Gastrocnemius medialis (tissue), 4 donors: ENCODE data around the gene SYCE1L. TPM values are rescaled to one million over a fixed set of nuclear protein-coding genes. Genes with fewer than 3 reads are reported as not detected.

Experiments used
- ATAC-seq, 2 donors: fragments of 150-250 bp; one replicate each; pipeline ENCODE4 v1.9.1; 2016
- DNase-seq, 2 donors: peaks; one replicate each; pipeline ENCODE4 v3.0.0-alpha.2; 2019
- H3K27ac ChIP-seq, 4 donors: fragments of 200-600 bp; sonication (generic); 1 replicate in 1 of 4; 2 replicates in 3 of 4; pipeline ENCODE4 v1.5.1; 2016 to 2018; ENCODE audit warnings: mild to moderate bottlenecking in 2 of 4, moderate library complexity in 1 of 4
- H3K27me3 ChIP-seq, 3 donors: fragments of 200-600 bp; sonication (generic) in 2 of 3; 1 replicate in 1 of 3; 2 replicates in 2 of 3; pipeline versions ENCODE4 v1.5.1 to v1.6.0; 2016 to 2019; ENCODE audit warnings: mild to moderate bottlenecking in 1 of 3, moderate library complexity in 1 of 3
- H3K36me3 ChIP-seq, 2 donors: fragments of 200-600 bp; sonication (generic) in 1 of 2; one replicate each; pipeline ENCODE4 v1.5.1; 2017 to 2018
- H3K4me1 ChIP-seq, 2 donors: fragments of 200-600 bp; sonication (generic) in 1 of 2; one replicate each; pipeline ENCODE4 v1.5.1; 2016 to 2017; ENCODE audit warnings: mild to moderate bottlenecking in 2 of 2
- H3K4me3 ChIP-seq, 4 donors: fragments of 200-600 bp; sonication (generic) in 3 of 4; 1 replicate in 1 of 4; 2 replicates in 3 of 4; pipeline ENCODE4 v1.5.1; 2016 to 2019; ENCODE audit warnings: mild to moderate bottlenecking in 2 of 4
- H3K9me3 ChIP-seq, 3 donors: fragments of 200-600 bp; sonication (generic) in 2 of 3; 1 replicate in 1 of 3; 2 replicates in 2 of 3; pipeline ENCODE4 v1.5.1; 2016 to 2019
- POLR2A ChIP-seq, 2 donors: fragments of 450-650 bp; IDR thresholded peaks; one replicate each; pipeline ENCODE4 v1.6.1; 2017; ENCODE audit warnings: antibody characterized with exemption in 2 of 2, mild to moderate bottlenecking in 2 of 2, moderate library complexity in 2 of 2
- in situ Hi-C, 4 donors: fragments of 200-750 bp; cut with MboI; loops; one replicate each; pipeline versions ENCODE4 v1.15.0 to v1.8.0; 2017; ENCODE audit warnings: low sequenced_read_pairs in 4 of 4
- intact Hi-C: fragments of 100-400 bp; cut with DNase I; formaldehyde crosslinking; loops from one replicate; pipeline ENCODE4 v1.15.1; 2023; ENCODE audit warnings: low total_unique reads
- total RNA-seq, 4 donors: library from RNA; depleted of rRNA; stranded (reverse); fragments of >200 nt; gene quantifications; one replicate each; pipeline versions ENCODE4 v1.1.0 to v1.2.3, GENCODE V29; 2016
- TF ChIP-seq, protein P1 (sequence below), 5 experiments: fragments of 450-650 bp in 3 of 5; fragments of 200-600 bp in 2 of 5; sonication (generic) in 2 of 5; IDR thresholded peaks in 4 of 5; conservative IDR thresholded peaks in 1 of 5; 1 replicate in 4 of 5; 2 replicates in 1 of 5; pipeline ENCODE4 v1.5.1; 2016 to 2019; ENCODE audit warnings: antibody characterized with exemption in 5 of 5, mild to moderate bottlenecking in 3 of 5, moderate library complexity in 3 of 5

SYCE1L gene
- total RNA-seq, 4 donors from 2014 or later: not detected

DNA sequence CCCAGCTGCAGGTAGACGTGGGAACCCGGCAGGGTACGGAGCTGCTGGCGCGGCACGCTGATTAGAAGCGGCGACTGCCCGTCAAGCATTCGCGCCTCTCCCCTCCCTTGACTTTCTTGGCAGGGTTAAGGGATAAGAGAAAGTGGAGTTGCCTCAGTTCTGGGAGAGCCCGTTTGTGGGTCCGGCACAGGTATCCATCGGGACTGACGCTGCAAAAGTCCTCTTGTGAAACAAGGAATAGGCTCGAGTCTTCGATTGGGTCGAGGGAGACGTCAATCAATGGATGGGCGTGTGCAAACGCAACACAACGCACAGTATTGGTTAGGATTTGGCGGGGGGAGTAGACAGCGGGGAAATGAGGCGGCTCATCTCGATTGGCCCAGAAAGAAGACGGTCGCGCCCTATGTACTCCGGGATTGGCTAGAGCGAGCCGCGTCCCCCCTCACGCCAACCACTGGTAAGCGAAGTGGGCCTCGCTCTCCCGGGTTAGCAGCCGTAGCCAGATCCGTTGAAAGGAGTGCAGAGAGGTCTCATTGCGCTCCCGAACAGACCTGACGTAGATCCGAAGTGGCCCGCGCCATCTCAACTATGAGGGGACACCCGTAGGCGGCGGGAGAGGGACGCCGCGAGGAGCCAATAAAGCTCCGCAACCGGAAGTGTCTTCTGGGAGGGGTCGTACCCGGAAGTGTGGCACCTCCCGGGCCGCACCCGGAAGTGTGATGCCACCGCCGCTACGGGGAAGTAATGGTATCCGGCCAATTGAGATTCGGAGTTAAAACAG is 8.5 kb upstream of the SYCE1L start, which contains the start of gene MON1B:
TSS of gene MON1B (plus strand) at position 713 of the 781 bp plus-strand sequence. CDS start 296 bp downstream, outside the sequence.
- intact Hi-C loops: loop anchor here (1.0 to 5.0 kb wide), 3 partner anchors 532 to 1543 kb away; partner anchors contain the start of genes KARS1, NUDT7, TERF2IP and WWOX
- DNase-seq: peak; percentile 98 to 99
- Histone ChIP-seq H3K4me3 (peak within 1 kb of the TSS; percentile 80 to 93 (median 90)), H3K4me1 (peaks cover 12 to 15% of the 10 kb centered on the region in 2 donors), H3K27me3 (no peaks in the 10 kb centered on the region), H3K27ac (peak within 1 kb of the TSS; percentile 93 to 96 (median 95)), H3K36me3 (peaks cover 0 to 28% of the 10 kb centered on the region in 2 donors), H3K9me3 (no peaks in the 10 kb centered on the region)
- TF ChIP-seq, protein P1, sequence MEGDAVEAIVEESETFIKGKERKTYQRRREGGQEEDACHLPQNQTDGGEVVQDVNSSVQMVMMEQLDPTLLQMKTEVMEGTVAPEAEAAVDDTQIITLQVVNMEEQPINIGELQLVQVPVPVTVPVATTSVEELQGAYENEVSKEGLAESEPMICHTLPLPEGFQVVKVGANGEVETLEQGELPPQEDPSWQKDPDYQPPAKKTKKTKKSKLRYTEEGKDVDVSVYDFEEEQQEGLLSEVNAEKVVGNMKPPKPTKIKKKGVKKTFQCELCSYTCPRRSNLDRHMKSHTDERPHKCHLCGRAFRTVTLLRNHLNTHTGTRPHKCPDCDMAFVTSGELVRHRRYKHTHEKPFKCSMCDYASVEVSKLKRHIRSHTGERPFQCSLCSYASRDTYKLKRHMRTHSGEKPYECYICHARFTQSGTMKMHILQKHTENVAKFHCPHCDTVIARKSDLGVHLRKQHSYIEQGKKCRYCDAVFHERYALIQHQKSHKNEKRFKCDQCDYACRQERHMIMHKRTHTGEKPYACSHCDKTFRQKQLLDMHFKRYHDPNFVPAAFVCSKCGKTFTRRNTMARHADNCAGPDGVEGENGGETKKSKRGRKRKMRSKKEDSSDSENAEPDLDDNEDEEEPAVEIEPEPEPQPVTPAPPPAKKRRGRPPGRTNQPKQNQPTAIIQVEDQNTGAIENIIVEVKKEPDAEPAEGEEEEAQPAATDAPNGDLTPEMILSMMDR (IDR thresholded peaks at IDR 0.05 in 4 of 5, conservative IDR thresholded peaks at IDR 0.05 in 1 of 5): no peak
- peak; percentile 48 to 72 for TF ChIP-seq POLR2A (IDR thresholded peaks at IDR 0.05)
- in situ Hi-C loops: loop anchor here in 1 of 4 donors (25.0 kb wide), 2 partner anchors 1578 to 1728 kb away; partner anchors contain the start of genes ADAT1 and TMEM170A
- peak; percentile 98 for ATAC-seq

DNA sequence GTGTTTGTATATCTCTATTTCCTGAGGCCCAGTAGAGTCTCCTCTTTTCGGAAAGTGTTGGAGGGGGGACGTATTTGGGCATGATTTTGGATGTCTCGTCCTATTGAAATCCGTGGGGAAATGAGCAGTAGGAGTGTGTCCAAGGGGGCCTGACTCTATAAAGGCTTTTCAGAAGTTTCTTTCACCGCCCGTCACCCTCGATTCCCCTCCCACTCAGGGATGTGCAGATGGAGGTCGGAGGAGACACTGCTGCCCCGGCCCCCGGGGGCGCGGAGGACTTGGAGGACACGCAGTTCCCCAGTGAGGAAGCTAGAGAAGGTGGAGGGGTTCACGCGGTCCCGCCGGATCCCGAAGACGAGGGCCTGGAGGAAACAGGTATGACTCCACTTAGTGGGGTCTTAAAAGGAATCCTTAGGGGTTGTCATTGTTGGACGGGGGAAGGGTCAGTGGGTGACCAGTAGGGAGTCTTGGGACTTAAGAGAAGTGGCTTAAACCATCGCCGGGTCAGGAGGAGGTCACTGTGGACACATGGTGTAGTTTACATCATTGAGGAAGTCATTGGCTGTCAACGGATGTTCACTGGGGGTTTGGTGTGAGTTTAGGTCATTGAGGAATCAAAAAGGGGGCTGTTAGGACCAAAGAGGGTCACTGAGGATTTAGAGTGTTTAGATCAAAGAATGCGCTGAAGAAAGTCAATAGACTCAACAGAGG is 7.8 kb upstream of the SYCE1L start:
- ATAC-seq: peak; percentile 1 to 3
- Histone ChIP-seq H3K27me3 (no peaks in the 10 kb centered on the region), H3K27ac (peak overlapping the region; percentile 93 to 96 (median 95)), H3K36me3 (peaks cover 0 to 36% of the 10 kb centered on the region in 2 donors), H3K4me1 (peaks cover 12 to 15% of the 10 kb centered on the region in 2 donors), H3K9me3 (no peaks in the 10 kb centered on the region), H3K4me3 (peak overlapping the region; percentile 74 to 93 (median 90))
- intact Hi-C loops (loop anchor here (1.0 to 5.0 kb wide), 3 partner anchors 531 to 1544 kb away; partner anchors contain the start of genes KARS1, NUDT7, TERF2IP and WWOX), in situ Hi-C loops (loop anchor here in 1 of 4 donors (25.0 kb wide), 2 partner anchors 1579 to 1729 kb away; partner anchors contain the start of genes ADAT1 and TMEM170A)
- DNase-seq: no peak
- TF ChIP-seq POLR2A (IDR thresholded peaks at IDR 0.05): no peak
- TF ChIP-seq, protein P1 (IDR thresholded peaks at IDR 0.05 in 4 of 5, conservative IDR thresholded peaks at IDR 0.05 in 1 of 5): no peak

DNA sequence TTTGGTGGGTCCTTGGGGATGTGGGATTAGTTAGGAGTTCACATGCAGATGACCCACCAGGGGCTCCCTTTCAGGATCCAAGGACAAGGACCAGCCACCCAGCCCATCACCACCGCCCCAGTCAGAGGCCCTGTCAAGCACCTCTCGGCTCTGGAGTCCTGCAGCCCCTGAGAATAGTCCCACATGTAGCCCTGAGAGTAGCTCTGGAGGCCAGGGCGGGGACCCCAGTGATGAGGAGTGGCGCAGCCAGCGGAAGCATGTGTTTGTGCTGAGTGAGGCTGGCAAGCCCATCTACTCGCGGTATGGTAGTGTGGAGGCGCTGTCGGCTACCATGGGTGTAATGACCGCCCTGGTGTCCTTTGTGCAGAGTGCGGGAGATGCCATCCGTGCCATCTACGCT is 5.8 kb upstream of the SYCE1L start:
- H3K27me3 ChIP-seq: no peaks in the 10 kb centered on the region
- peaks cover 0 to 54% of the 10 kb centered on the region in 2 donors for H3K36me3 ChIP-seq
- in situ Hi-C loops (loop anchor here in 1 of 4 donors (25.0 kb wide), 2 partner anchors 1581 to 1731 kb away; partner anchors contain the start of genes ADAT1 and TMEM170A), intact Hi-C loops (loop anchor here (2.0 to 5.0 kb wide), 3 partner anchors 17 to 1546 kb away; partner anchors contain the start of genes KARS1, NUDT7 and TERF2IP)
- ATAC-seq (no peak), DNase-seq (no peak)
- no peak overlapping the region for H3K27ac ChIP-seq
- H3K4me3 ChIP-seq: no peak overlapping the region
- peaks cover 12 to 15% of the 10 kb centered on the region in 2 donors for H3K4me1 ChIP-seq
- H3K9me3 ChIP-seq: no peaks in the 10 kb centered on the region
- TF ChIP-seq, protein P1 (IDR thresholded peaks at IDR 0.05 in 4 of 5, conservative IDR thresholded peaks at IDR 0.05 in 1 of 5): no peak
